Endodermal cell (in vitro differentiated cells): Measurements from ENCODE around the gene EXOC3L4. TPM values are rescaled to one million over a fixed set of nuclear protein-coding genes. Genes with fewer than 3 reads are reported as not detected.

Experiments used
- DNase-seq: peaks from one replicate; pipeline ENCODE4 v3.0.0-alpha.2; 2017
- H3K27ac ChIP-seq: 2 replicates; pipeline ENCODE4 v1.5.1; 2013; ENCODE audit warnings: mild to moderate bottlenecking, low read depth, low read length, moderate library complexity
- H3K27me3 ChIP-seq: 2 replicates; pipeline ENCODE4 v1.6.1; 2013; ENCODE audit warnings: mild to moderate bottlenecking, low read length, moderate library complexity; ENCODE audit not compliant: insufficient read depth, control insufficient read depth, poor library complexity, severe bottlenecking
- H3K36me3 ChIP-seq: 2 replicates; pipeline ENCODE4 v1.7.0; 2013; ENCODE audit warnings: mild to moderate bottlenecking, low read length, moderate library complexity; ENCODE audit not compliant: control insufficient read depth, insufficient read depth
- H3K4me1 ChIP-seq: one replicate; pipeline ENCODE4 v1.7.0; 2013; ENCODE audit warnings: low read length; ENCODE audit not compliant: control insufficient read depth, insufficient read depth
- H3K4me3 ChIP-seq: 2 replicates; pipeline ENCODE4 v1.5.1; 2013; ENCODE audit warnings: mild to moderate bottlenecking, low read length, moderate library complexity
- H3K9ac ChIP-seq: 2 replicates; pipeline ENCODE4 v1.6.1; 2013; ENCODE audit warnings: mild to moderate bottlenecking, low read length, moderate library complexity; ENCODE audit not compliant: poor library complexity, severe bottlenecking; ENCODE audit errors: extremely low read depth
- H3K9me3 ChIP-seq: 2 replicates; pipeline ENCODE4 v1.6.1; 2013; ENCODE audit warnings: mild to moderate bottlenecking, low read length, moderate library complexity; ENCODE audit not compliant: control insufficient read depth
- H3K27ac Mint-ChIP-seq: 2 replicates; pipeline ENCODE4 v1.8.0; 2020; ENCODE audit warnings: mixed read lengths
- H3K27me3 Mint-ChIP-seq: 2 replicates; pipeline ENCODE4 v1.8.0; 2021; ENCODE audit warnings: mild to moderate bottlenecking, mixed read lengths; ENCODE audit not compliant: insufficient read depth
- H3K36me3 Mint-ChIP-seq: 2 replicates; pipeline ENCODE4 v1.8.0; 2020; ENCODE audit warnings: low read depth, mixed read lengths
- H3K4me1 Mint-ChIP-seq: 2 replicates; pipeline ENCODE4 v1.8.0; 2020; ENCODE audit warnings: mixed read lengths
- H3K4me3 Mint-ChIP-seq: 2 replicates; pipeline ENCODE4 v1.8.0; 2020; ENCODE audit warnings: mild to moderate bottlenecking, moderate library complexity, mixed read lengths
- H3K9me3 Mint-ChIP-seq: 2 replicates; pipeline ENCODE4 v1.8.0; 2020; ENCODE audit warnings: mild to moderate bottlenecking, mixed read lengths
- WGBS, 2 experiments: methylation state at CpG; one replicate each; pipeline versions ENCODE4 v1.1.5 to v1.1.7; 2013; ENCODE audit warnings: missing lambda C conversion rate in 2 of 2, mixed read lengths in 1 of 2; ENCODE audit not compliant: insufficient coverage in 1 of 2, insufficient read length in 1 of 2; 5-methylcytosine and 5-hydroxymethylcytosine counted together
- total RNA-seq, 2 donors: library from RNA; stranded (reverse); fragmentation: NEBNext Ultra II Directional in 1 of 2; extraction: Animal tissue kit (Norgen Biotek cat#: 25700) in 1 of 2; gene quantifications; 2 replicates in 1 of 2; 3 replicates in 1 of 2; pipeline ENCODE4 v1.2.1, GENCODE V29; 2021
- TF ChIP-seq, protein P1 (sequence below): fragments of 200-600 bp; sonication (generic); conservative IDR thresholded peaks from 2 replicates; pipeline ENCODE4 v1.5.0; 2021; ENCODE audit warnings: antibody characterized with exemption, mild to moderate bottlenecking

The EXOC3L4 gene
- total RNA-seq, 2 donors from 2014 or later: 2.5 to 3.6 TPM

DNA sequence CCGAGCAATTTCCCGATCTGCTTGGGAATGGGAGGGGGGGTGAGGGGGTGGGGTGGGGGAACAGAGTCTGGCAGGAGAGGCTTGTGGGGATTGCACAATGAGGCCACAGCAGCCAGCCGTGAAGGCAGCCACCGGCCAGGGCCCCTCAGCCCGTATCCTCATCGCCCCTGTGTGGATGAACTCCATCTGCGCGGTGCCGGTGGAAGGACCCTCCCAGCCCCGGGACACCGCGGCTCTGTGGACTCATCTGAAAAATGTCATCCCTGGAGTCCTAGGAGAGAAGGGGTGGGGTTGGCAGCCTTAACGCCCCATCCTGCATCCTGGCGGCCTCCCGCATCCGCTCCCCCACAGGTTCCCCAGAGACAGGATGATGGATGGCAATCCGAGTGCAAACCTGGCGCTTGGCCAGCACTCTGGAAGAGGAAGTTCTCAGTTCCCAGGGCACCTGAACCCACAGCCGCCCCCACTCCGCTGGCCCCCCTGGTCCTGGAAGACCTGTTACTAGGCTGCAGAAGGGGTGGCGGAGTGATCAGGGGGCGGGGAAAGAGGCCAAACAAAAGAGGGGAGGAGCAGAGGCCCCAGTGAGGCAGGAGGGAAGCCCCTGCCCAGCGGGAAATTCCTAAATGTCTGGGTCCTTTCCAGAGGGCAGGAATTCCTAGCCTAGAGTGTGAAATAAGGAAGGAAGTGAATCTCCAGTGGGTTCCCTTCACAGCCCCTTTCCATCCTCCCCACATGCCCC is 27.5 kb downstream of the EXOC3L4 start:
- 26 to 51% methylated on average over 18 to 22 of the region's 23 CpGs for WGBS, 2 experiments
- Mint-ChIP-seq H3K27ac (no peak overlapping the region), H3K27me3 (peaks cover 33% of the 10 kb centered on the region), H3K9me3 (no peaks in the 10 kb centered on the region), H3K4me3 (peak overlapping the region; percentile 41), H3K4me1 (peaks cover 11% of the 10 kb centered on the region), H3K36me3 (no peaks in the 10 kb centered on the region)
- H3K36me3 ChIP-seq: no peaks in the 10 kb centered on the region
- H3K9me3 ChIP-seq: no peaks in the 10 kb centered on the region
- DNase-seq: peak; percentile 91
- H3K9ac ChIP-seq: no peak overlapping the region
- TF ChIP-seq, protein P1, sequence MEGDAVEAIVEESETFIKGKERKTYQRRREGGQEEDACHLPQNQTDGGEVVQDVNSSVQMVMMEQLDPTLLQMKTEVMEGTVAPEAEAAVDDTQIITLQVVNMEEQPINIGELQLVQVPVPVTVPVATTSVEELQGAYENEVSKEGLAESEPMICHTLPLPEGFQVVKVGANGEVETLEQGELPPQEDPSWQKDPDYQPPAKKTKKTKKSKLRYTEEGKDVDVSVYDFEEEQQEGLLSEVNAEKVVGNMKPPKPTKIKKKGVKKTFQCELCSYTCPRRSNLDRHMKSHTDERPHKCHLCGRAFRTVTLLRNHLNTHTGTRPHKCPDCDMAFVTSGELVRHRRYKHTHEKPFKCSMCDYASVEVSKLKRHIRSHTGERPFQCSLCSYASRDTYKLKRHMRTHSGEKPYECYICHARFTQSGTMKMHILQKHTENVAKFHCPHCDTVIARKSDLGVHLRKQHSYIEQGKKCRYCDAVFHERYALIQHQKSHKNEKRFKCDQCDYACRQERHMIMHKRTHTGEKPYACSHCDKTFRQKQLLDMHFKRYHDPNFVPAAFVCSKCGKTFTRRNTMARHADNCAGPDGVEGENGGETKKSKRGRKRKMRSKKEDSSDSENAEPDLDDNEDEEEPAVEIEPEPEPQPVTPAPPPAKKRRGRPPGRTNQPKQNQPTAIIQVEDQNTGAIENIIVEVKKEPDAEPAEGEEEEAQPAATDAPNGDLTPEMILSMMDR: no peak
- H3K27ac ChIP-seq: peak overlapping the region; percentile 94
- H3K27me3 ChIP-seq: no peaks in the 10 kb centered on the region
- H3K4me1 ChIP-seq: no peaks in the 10 kb centered on the region
- no peak overlapping the region for H3K4me3 ChIP-seq

DNA sequence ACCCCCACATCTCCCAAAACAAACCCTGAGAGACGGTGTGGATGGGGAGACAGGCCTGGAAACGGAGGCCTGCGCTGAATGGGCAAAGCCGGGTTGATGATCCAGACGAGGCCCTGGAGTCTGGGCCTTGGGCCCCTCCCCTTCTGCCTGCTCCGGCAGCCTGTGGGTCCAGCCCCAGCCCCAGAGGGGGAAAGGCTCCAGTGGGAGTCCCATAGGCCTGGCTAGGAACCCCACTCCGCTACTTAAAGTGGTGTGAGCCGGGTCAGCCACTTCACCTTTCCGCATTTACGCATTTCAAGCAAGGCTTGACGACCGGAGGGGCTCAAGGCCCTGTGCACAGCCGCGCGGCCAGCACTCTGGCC is 28.0 kb downstream of the EXOC3L4 start:
- Histone ChIP-seq H3K9ac (no peak overlapping the region), H3K27ac (peak overlapping the region; percentile 94), H3K36me3 (no peaks in the 10 kb centered on the region), H3K4me1 (no peaks in the 10 kb centered on the region), H3K27me3 (no peaks in the 10 kb centered on the region), H3K9me3 (no peaks in the 10 kb centered on the region), H3K4me3 (no peak overlapping the region)
- no peak overlapping the region for H3K27ac Mint-ChIP-seq
- peak; percentile 87 for DNase-seq
- H3K4me3 Mint-ChIP-seq: peak overlapping the region; percentile 41
- peaks cover 36% of the 10 kb centered on the region for H3K27me3 Mint-ChIP-seq
- peaks cover 11% of the 10 kb centered on the region for H3K4me1 Mint-ChIP-seq
- TF ChIP-seq, protein P1: no peak
- 35 to 46% methylated on average over 9 to 15 of the region's 15 CpGs for WGBS, 2 experiments
- no peaks in the 10 kb centered on the region for H3K9me3 Mint-ChIP-seq
- H3K36me3 Mint-ChIP-seq: no peaks in the 10 kb centered on the region

DNA sequence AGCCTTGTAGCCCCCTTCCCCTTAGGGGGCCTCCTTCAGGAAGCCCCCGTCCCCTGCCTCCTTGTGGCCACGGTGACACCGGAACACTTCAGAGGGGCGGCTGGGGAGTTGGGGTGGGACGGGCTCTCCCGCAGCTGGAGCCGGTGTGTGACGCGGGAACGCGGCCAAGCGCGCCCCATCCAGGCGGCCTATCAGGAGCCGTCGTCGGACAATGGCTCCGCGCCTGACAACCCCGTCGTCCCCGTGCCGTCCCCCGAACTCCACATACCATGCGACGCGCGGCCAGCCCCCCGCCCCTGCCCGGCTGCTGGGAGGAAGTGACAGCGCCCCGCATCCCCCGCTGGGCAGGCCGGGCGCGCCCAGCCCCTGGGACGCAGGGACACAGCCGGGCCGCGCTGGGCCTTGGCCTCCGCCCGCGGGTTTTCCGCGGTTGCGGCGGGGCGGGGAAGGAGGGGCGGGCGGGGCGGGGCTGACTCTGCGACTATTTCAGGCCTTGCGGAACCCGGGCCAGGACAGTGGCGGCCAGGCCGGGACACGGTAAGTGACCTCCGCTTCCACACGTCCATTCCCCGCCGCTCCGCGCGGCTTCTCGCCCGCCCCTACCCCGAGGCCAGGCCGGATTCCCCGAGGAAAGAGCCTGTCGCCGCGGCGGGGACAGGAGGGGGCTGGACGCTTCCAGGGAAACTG is 28.6 kb downstream of the EXOC3L4 start, which contains the start of gene TNFAIP2:
TNFAIP2 (plus strand) TSS at position 515 of the 687 bp plus-strand sequence. CDS start 2,997 bp downstream, outside the sequence.
- Histone ChIP-seq H3K4me3 (no peak within 1 kb of the TSS), H3K36me3 (no peaks in the 10 kb centered on the region), H3K9me3 (no peaks in the 10 kb centered on the region), H3K9ac (no peak within 1 kb of the TSS), H3K27ac (peak within 1 kb of the TSS; percentile 94), H3K27me3 (no peaks in the 10 kb centered on the region), H3K4me1 (no peaks in the 10 kb centered on the region)
- Mint-ChIP-seq H3K36me3 (no peaks in the 10 kb centered on the region), H3K27ac (no peak within 1 kb of the TSS), H3K27me3 (peaks cover 41% of the 10 kb centered on the region), H3K4me1 (peaks cover 11% of the 10 kb centered on the region), H3K9me3 (no peaks in the 10 kb centered on the region), H3K4me3 (peak within 1 kb of the TSS; percentile 41)
- DNase-seq: peak; percentile 90
- TF ChIP-seq, protein P1: no peak
- WGBS, 2 experiments: 11 to 19% methylated on average over 23 to 73 of the region's 74 CpGs
